ENCODE data around the gene GNE. TPM values are rescaled to one million over a fixed set of nuclear protein-coding genes. Genes with fewer than 3 reads are reported as not detected.

Gene GNE
- total RNA-seq, 1 experiment from 2014 or later: 23.6 TPM

- intact Hi-C loops (cut with micrococcal nuclease; ENCODE audit: unreplicated experiment): no loop called here
- Mint-ChIP-seq H3K27me3 (ENCODE audit: unreplicated experiment) (no peaks in the 10 kb centered on the region), H3K27ac (ENCODE audit: unreplicated experiment) (no peak overlapping the region)
Observed at GRCh38 chr9:36214571-36214970, 43.7 kb downstream of the GNE start.

GRCh38 chr9:36213989-36214388 lies 44.3 kb downstream of the GNE start:
- intact Hi-C loops (cut with micrococcal nuclease; ENCODE audit: unreplicated experiment): no loop called here
- no TSS peak for BruUV-seq (replicated peaks)
- Mint-ChIP-seq H3K4me3 (ENCODE audit: low read depth, unreplicated experiment) (no peak overlapping the region), H3K9me3 (ENCODE audit: low read depth, unreplicated experiment) (no peaks in the 10 kb centered on the region), H3K27ac (ENCODE audit: unreplicated experiment) (no peak overlapping the region), H3K4me1 (ENCODE audit: low read depth, unreplicated experiment) (no peaks in the 10 kb centered on the region), H3K27me3 (ENCODE audit: unreplicated experiment) (no peaks in the 10 kb centered on the region), H3K36me3 (ENCODE audit: insufficient read depth, unreplicated experiment) (peaks cover 35% of the 10 kb centered on the region)
- CTCF ChIA-PET: no interaction called here
- no peak for DNase-seq
- TF ChIP-seq, protein P1, sequence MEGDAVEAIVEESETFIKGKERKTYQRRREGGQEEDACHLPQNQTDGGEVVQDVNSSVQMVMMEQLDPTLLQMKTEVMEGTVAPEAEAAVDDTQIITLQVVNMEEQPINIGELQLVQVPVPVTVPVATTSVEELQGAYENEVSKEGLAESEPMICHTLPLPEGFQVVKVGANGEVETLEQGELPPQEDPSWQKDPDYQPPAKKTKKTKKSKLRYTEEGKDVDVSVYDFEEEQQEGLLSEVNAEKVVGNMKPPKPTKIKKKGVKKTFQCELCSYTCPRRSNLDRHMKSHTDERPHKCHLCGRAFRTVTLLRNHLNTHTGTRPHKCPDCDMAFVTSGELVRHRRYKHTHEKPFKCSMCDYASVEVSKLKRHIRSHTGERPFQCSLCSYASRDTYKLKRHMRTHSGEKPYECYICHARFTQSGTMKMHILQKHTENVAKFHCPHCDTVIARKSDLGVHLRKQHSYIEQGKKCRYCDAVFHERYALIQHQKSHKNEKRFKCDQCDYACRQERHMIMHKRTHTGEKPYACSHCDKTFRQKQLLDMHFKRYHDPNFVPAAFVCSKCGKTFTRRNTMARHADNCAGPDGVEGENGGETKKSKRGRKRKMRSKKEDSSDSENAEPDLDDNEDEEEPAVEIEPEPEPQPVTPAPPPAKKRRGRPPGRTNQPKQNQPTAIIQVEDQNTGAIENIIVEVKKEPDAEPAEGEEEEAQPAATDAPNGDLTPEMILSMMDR (IDR thresholded peaks at IDR 0.05; ENCODE audit: unreplicated experiment): no peak

More at GRCh38 chr9:36214571-36214970, 43.7 kb downstream of the GNE start:
- TF ChIP-seq, protein P1 (IDR thresholded peaks at IDR 0.05; ENCODE audit: unreplicated experiment): no peak
- no peak for DNase-seq
- CTCF ChIA-PET: no interaction called here
- no TSS peak for BruUV-seq (replicated peaks)
- no peak overlapping the region for H3K4me3 Mint-ChIP-seq (ENCODE audit: low read depth, unreplicated experiment)
- no peaks in the 10 kb centered on the region for H3K4me1 Mint-ChIP-seq (ENCODE audit: low read depth, unreplicated experiment)
- H3K36me3 Mint-ChIP-seq (ENCODE audit: insufficient read depth, unreplicated experiment): peaks cover 40% of the 10 kb centered on the region
- H3K9me3 Mint-ChIP-seq (ENCODE audit: low read depth, unreplicated experiment): no peaks in the 10 kb centered on the region

DNA sequence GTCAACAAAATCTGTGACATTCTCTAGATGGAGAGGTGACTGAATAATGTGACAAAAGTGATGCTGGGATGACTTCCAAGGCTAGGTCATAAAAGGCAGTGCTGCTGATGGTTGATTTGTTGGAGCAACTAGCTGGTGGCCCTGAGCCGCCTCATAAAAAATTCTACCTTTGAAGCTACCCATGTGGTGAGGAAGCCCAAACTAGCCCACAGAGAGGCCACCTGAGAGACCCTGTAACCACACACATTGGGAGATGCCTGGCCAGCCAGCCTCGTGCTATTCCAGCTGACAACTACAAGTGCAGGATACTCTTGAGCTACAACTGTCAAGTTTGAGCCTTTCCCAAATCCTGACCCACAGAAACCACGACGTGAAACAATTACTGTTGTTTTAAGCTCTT lies 44.9 kb downstream of the GNE start:
- Mint-ChIP-seq H3K4me3 (ENCODE audit: low read depth, unreplicated experiment) (no peak overlapping the region), H3K9me3 (ENCODE audit: low read depth, unreplicated experiment) (no peaks in the 10 kb centered on the region), H3K4me1 (ENCODE audit: low read depth, unreplicated experiment) (no peaks in the 10 kb centered on the region), H3K36me3 (ENCODE audit: insufficient read depth, unreplicated experiment) (peaks cover 29% of the 10 kb centered on the region), H3K27ac (ENCODE audit: unreplicated experiment) (no peak overlapping the region), H3K27me3 (ENCODE audit: unreplicated experiment) (no peaks in the 10 kb centered on the region)
- TF ChIP-seq, protein P1 (IDR thresholded peaks at IDR 0.05; ENCODE audit: unreplicated experiment): no peak
- intact Hi-C loops (cut with micrococcal nuclease; ENCODE audit: unreplicated experiment): no loop called here
- CTCF ChIA-PET: no interaction called here
- BruUV-seq (replicated peaks): no TSS peak
- DNase-seq: no peak

DNA sequence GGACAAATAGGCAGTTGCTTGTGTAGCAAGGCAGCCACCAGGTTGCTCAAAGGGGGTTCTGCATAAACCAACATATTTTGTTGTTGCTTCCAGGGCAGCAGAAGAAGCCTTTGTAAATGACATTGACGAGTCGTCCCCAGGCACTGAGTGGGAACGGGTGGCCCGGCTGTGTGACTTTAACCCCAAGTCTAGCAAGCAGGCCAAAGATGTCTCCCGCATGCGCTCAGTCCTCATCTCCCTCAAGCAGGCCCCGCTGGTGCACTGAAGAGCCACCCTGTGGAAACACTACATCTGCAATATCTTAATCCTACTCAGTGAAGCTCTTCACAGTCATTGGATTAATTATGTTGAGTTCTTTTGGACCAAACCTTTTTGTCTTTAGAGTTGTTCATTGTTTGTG lies 46.7 kb downstream of the GNE start:
- BruUV-seq (replicated peaks): no TSS peak
- Mint-ChIP-seq H3K36me3 (ENCODE audit: insufficient read depth, unreplicated experiment) (peaks cover 15% of the 10 kb centered on the region), H3K9me3 (ENCODE audit: low read depth, unreplicated experiment) (no peaks in the 10 kb centered on the region), H3K4me1 (ENCODE audit: low read depth, unreplicated experiment) (no peaks in the 10 kb centered on the region), H3K27ac (ENCODE audit: unreplicated experiment) (no peak overlapping the region), H3K4me3 (ENCODE audit: low read depth, unreplicated experiment) (no peak overlapping the region), H3K27me3 (ENCODE audit: unreplicated experiment) (no peaks in the 10 kb centered on the region)
- DNase-seq: no peak
- TF ChIP-seq, protein P1 (IDR thresholded peaks at IDR 0.05; ENCODE audit: unreplicated experiment): no peak
- intact Hi-C loops (cut with micrococcal nuclease; ENCODE audit: unreplicated experiment): no loop called here
- CTCF ChIA-PET: no interaction called here
